RCC 7860 (cell line): ENCODE results near the gene ZNF804A.

Experiments used
- DNase-seq: peaks from one replicate; pipeline ENCODE4 v3.0.0-alpha.2; 2015; ENCODE audit warnings: low spot score
- FAIRE-seq: peaks from 2 replicates; lab custom pipeline; 2012; peaks lifted over from hg19 to GRCh38; lab: Jason Lieb, UNC

The ZNF804A gene

GRCh38 chr2:184598316-184599053 is at the start of gene ZNF804A:
TSS of gene ZNF804A (plus strand) at chr2:184598529. CDS start at chr2:184598960, 431 bp downstream.
- no peak for FAIRE-seq
- DNase-seq = peak; percentile 38

- no peak for DNase-seq
- FAIRE-seq = no peak
These were observed 49.2 kb upstream of the ZNF804A start for GRCh38 chr2:184549153-184549552.

- DNase-seq (no peak), FAIRE-seq (no peak)
These were observed 46.7 kb upstream of the ZNF804A start for GRCh38 chr2:184551626-184552025.

GRCh38 chr2:184554736-184555135 is 43.6 kb upstream of the ZNF804A start:
- no peak for DNase-seq
- no peak for FAIRE-seq

- FAIRE-seq = no peak
These were observed 43.0 kb upstream of the ZNF804A start for GRCh38 chr2:184555352-184555751.

GRCh38 chr2:184556639-184557038 is 41.7 kb upstream of the ZNF804A start:
- FAIRE-seq (no peak), DNase-seq (no peak)

More at GRCh38 chr2:184555352-184555751, 43.0 kb upstream of the ZNF804A start:
- no peak for DNase-seq

GRCh38 chr2:184558713-184559464 is 39.4 kb upstream of the ZNF804A start:
- FAIRE-seq (no peak), DNase-seq (peak; percentile 10)

GRCh38 chr2:184560603-184561002 is 37.7 kb upstream of the ZNF804A start:
- no peak for FAIRE-seq

GRCh38 chr2:184562532-184562931 is 35.8 kb upstream of the ZNF804A start:
- no peak for DNase-seq
- no peak for FAIRE-seq

More at GRCh38 chr2:184560603-184561002, 37.7 kb upstream of the ZNF804A start:
- DNase-seq = no peak

GRCh38 chr2:184564092-184564491 is 34.2 kb upstream of the ZNF804A start:
- DNase-seq (no peak), FAIRE-seq (no peak)

- FAIRE-seq (no peak), DNase-seq (no peak)
These were observed 31.6 kb upstream of the ZNF804A start for GRCh38 chr2:184566716-184567115.

- no peak for FAIRE-seq
These were observed 21.3 kb upstream of the ZNF804A start for GRCh38 chr2:184577056-184577455.

GRCh38 chr2:184577743-184578142 is 20.6 kb upstream of the ZNF804A start:
- no peak for FAIRE-seq
- no peak for DNase-seq

More at GRCh38 chr2:184577056-184577455, 21.3 kb upstream of the ZNF804A start:
- no peak for DNase-seq

- no peak for DNase-seq
- no peak for FAIRE-seq
These were observed 19.1 kb upstream of the ZNF804A start for GRCh38 chr2:184579226-184579625.

GRCh38 chr2:184581391-184581790 is 16.9 kb upstream of the ZNF804A start:
- DNase-seq = no peak
- FAIRE-seq = no peak

- no peak for DNase-seq
- no peak for FAIRE-seq
These were observed 9.1 kb upstream of the ZNF804A start for GRCh38 chr2:184589261-184589660.

GRCh38 chr2:184596819-184597411 is 1.4 kb upstream of the ZNF804A start:
- DNase-seq (no peak), FAIRE-seq (no peak)

- DNase-seq = no peak
- FAIRE-seq = no peak
These were observed 748 bp upstream of the ZNF804A start for GRCh38 chr2:184597571-184597991.

- no peak for FAIRE-seq
- DNase-seq = no peak
These were observed 370 bp upstream of the ZNF804A start for GRCh38 chr2:184598002-184598315.

- no peak for DNase-seq
- no peak for FAIRE-seq
These were observed 934 bp downstream of the ZNF804A start for GRCh38 chr2:184599054-184599871.

GRCh38 chr2:184599872-184600222 is 1.5 kb downstream of the ZNF804A start:
- DNase-seq (no peak), FAIRE-seq (no peak)
